GM12891 (cell line): ENCODE results near the gene INSL6.

ENCODE experiments used
- POLR2A ChIP-seq: IDR thresholded peaks from 2 replicates; pipeline ENCODE4 v1.6.1; 2011; ENCODE audit warnings: low read depth, low read length, control low read depth
- POLR2AphosphoS5 ChIP-seq: IDR thresholded peaks from 2 replicates; pipeline ENCODE4 v1.6.1; 2011; ENCODE audit warnings: low read depth, low read length, control low read depth
- TAF1 ChIP-seq: IDR thresholded peaks from 2 replicates; pipeline ENCODE4 v1.6.1; 2011; ENCODE audit warnings: low read depth, low read length, control low read depth

DNA sequence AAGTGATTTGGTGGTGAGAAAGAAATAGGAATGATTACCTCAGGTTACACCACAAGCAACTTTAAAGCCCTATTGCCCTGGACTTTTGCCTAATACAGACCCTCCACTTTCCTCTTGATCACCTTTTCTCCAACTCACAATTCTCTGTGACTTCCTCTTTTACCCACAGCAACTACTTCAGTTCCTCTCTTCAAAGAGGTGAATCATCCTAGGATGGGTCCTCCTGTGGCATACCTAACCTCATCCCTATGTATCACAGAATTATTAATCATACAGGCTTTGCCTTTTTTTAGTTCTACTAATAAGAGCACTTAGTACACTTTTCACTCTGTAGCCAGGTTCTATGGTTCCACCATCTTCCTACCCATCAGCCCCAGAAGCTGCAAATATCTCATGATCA, 19.6 kb upstream of the INSL6 start:
- TF ChIP-seq POLR2A (no peak), POLR2AphosphoS5 (no peak), TAF1 (no peak)
